ENCODE measurements around the gene CTBP2.

The CTBP2 gene

DNA sequence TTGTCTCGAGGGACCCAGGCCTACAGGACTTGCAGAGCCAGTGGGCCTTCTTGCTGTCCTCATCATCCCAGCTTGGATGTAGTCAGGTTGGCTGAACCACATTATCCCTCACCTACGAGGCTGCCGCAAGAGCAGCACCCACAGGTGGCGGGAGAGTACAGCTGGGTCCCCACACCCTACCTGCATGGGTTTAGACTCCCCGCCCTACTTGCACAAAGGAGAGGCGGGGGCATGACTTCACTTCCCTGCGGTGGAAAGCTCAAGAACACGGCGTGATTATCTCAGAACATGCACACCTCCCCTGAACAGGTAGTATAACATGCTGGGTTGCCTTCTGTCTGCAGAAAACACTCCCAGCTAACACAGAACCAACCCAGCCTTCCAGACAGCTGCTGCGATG lies 57.5 kb downstream of the CTBP2 start:
- DNase-seq = no peak

- peak; percentile 4 for DNase-seq
These were observed 58.1 kb downstream of the CTBP2 start for GRCh38 chr10:125102246-125102645.

- DNase-seq = no peak
These were observed 58.8 kb downstream of the CTBP2 start for GRCh38 chr10:125101581-125101980.

- DNase-seq = no peak
These were observed 59.3 kb downstream of the CTBP2 start for GRCh38 chr10:125101049-125101448.

DNA sequence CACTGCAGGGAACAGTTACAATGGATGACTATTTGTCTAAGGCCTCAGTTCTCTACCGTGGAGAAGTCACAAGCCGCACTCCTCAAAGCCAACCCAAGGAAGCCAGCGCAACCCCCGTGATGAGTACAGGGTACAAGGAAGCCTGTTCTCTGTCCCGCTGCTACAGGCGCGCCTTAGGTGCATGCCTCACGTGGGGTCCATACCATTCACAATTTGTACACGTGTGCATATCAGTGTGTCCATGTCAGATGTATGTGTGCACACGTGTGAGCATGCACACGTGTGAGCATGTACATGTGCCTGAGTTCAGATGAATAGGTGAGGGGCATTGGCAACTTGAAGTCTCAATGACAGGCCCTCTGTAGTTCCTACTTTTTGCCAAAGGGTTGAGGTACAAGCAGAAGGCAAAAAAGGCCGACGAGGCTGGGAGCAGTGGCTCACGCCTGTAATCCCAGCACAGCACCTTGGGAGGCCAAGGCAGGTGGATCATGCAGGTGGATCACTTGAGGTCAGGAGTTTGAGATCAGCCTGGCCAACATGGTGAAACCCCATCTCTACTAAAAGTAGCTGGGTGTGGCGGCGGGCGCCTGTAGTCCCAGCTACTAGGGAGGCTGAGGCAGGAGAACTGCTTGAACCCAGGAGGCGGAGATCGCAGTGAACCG lies 62.8 kb downstream of the CTBP2 start:
- DNase-seq = no peak

DNA sequence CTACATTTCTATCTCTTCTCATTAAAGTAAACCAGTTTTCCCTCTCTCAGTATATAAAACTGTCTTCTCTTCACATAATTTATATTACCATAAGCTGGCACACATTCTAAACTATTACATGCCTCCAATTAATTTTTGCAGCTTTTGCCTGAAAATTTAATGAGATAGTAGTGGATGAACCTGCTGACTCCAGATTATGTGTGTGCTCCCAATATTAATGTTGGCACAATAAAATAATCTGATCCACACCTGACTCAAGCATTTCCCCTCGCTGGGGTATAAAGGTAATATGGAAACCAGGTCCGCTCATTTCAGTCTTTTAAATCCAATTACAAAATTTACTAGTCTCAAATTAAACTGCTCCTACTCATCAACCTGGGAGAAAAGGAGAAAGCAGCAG lies 63.4 kb downstream of the CTBP2 start:
- no peak for DNase-seq

DNA sequence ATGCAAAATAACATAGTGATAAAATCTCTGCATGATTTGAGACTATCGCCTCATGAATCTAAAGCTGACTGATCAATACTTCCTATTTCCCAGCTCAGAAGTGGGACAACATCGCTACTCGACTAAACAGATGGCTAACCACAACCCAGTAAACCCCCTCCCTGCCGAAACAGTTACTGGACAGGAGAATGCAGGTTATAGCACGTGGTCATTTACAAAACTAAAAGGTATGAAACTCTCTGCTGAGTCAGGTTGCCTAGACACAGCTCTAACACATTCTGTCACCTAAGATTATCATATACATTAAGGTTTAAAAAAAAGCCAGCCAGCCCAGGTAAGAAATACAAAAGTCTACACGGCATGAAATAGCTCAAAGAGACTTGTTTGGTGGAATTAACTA lies 64.0 kb downstream of the CTBP2 start:
- DNase-seq = no peak

DNA sequence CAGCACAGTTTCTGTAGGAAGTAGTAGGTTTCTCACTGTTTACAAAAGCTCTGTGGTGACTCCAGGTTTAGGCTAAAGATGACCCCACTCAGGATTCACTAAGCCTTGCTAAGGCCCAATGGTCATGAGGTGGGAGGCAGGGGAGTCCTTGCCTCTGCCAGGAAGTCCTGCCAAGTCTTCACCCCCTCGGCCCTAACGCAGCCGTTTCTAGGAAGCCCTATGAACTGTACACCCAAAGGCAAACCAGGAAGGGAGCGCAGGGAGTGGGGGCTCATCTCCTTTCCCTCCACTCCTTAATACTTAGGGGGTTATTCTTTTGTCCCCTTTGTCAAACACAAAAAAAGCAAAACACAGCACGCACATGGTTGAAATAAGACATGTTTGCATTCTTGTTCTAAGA lies 64.6 kb downstream of the CTBP2 start:
- DNase-seq = no peak

GRCh38 chr10:125095228-125095627 lies 65.1 kb downstream of the CTBP2 start:
- no peak for DNase-seq

- DNase-seq = no peak
These were observed 65.6 kb downstream of the CTBP2 start for GRCh38 chr10:125094806-125095205.

DNA sequence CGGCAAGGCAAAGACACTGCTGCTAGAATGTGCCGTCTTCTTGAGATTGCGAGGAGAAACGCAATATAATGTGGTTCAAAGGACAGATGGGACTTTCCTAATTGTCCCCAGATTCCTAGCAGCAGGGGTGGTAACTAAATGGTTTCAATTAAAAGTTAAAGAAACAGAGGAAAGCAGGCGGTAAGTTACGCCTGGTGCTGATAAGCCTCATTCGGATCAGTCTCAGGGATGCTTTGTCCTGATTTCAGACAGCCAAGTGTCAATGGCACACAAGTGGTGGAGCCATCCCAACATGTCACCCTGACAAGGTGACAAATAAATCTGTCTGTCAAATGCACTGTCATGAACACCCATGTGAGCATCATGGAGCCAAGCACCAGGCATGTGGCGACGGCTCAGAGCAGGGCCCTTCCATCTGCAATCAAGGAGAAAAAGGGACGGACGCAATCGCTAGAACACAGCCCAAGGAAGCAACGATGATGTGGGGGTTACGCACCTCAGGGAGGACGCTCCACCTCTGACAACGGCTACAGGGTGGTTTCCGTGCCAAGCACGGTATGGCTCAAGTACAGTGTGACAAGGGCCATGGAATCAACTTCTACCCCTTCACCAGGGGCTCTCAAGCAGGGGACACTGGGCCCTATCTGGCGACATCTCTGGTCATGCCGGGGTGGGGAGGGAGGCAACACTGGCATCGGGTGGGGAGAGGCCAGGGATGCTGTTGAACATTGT lies 66.2 kb downstream of the CTBP2 start:
- no peak for DNase-seq

DNA sequence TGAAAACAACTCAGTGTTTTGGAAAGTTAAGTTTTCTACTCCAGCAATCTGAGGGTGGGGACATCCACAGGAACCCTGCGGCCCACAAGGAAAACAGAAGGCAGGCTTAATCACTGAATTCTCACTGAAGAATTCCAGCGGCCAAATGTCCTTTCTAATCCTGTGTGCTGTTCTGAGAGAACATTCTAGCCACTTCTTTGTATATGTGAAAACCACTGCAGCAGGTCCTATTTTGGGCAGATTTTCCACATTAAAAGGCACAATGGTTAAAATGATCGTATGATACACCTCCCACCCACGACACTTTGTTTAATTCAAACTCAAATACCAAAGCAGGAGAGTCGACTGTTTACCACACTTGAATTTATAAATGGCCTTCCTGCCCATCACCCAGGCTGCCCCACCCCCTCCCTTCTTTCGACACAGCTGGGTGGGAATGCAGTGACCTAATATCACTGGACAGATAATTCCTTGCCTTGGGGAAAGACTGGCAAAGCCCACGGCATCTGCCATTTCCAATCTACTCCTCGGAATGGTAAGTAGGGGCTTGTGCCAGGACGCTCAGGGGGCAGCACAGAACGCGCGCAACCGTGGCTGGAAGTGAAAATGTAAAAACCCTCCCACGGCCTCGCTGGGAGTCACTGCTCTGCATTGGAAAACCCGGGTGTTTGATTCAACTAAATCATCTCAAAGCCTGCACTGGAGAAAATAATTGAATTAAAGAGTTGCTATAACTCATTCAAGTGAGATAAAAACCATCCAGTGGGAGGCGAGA lies 67.0 kb downstream of the CTBP2 start:
- DNase-seq = no peak

- no peak for DNase-seq
These were observed 67.8 kb downstream of the CTBP2 start for GRCh38 chr10:125092564-125093031.

DNA sequence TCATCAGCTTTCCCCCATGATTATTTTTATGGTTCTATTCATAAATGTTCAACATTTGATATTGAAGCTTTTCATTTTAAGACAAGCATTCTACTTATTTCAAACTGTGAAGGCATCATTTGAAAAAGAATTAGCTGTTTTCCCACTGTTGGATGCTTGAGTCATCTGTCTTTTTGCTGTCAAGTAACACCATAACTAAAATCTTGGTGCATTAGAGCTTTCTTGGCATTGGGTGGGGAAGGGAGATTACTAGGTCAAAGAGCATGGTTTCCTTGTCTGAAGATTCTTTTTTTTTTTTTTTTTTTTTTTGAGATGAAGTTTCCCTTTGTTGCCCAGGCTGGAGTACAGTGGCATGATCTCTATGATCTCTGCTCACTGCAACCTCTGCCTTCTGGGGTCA lies 68.5 kb downstream of the CTBP2 start:
- no peak for DNase-seq

DNA sequence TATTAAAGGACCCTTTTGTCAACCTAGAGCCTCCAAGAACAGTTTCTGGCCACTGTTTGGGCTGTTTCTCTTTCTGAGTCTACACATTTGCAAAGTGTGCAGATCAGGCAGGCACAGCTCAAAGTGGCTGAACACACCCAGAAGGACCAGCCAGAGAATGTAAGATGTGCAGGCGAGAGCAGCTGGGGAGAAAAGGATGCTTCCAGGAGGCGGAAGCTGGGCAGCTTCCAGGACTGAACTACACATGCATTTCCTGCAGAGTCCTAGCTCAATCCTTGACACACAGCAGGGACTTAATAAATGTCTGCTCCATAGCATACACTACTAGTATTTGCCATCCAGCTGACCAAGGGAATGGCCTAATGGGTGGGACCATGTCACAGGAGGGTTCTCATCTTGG lies 70.9 kb downstream of the CTBP2 start:
- DNase-seq = no peak

DNA sequence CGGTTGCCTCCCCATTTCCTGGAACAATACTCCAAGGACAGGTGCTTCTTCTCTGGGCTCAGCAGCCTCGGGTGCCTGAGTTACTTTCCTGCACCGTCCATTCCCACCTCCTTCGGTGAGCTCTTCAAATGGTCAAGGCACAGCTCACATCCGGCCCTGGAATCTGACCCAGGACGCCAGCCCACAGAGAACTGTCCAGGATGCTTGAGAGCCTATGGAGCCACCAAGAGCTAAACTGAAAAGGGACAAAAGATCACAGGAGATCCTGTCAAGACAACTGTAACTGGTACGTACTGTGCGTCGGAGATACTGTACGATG lies 72.5 kb downstream of the CTBP2 start:
- no peak for DNase-seq

DNA sequence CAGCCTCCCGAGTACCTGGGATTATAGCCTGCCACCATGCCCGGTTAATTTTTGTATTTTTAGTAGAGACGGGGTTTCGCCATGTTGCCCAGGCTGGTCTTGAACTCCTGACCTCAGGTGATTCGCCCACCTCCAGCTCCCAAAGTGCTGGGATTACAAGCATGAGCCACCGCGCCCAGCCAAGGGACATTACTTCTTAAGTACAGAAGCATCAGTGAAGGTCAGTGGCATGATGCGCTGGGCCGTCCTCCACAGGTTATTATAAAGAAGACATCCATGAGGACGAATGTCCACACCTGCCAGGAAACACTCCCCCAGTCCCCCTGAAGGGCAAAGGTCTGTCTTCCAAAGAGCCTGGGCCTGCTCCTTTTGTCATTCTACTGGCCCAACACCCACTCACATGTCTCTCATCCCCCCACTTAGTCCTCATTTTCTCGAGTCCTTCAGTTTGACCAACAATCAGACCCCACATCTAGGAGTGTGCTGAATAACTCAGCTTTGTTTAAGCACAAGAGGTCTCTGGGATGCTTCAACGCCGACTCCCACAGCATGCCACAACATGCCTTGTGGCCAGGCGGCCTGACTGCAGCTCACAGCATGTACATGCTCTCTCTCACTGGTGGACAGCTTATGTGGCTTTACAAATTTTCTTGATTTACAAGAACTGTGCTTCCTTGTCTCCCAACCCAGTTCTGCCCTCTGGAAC lies 73.0 kb downstream of the CTBP2 start:
- no peak for DNase-seq

DNA sequence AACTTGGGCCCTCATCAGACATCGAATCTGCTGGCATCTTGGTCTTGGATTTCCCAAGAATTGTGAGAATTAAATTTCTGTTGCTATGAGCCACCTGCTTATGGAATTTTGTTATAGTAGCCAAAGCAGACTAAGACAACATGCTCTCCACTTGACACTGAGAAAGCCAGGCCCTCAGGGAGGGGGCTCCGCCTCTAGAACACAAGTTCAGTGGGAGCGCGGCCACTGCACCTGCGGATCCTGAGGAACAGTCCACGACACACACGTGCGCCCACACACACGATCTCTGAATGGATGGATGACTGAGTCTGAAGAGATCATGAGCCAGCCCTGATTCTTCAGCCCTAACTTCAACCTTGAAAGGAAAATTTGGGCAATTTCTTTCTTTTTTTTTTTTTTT lies 73.7 kb downstream of the CTBP2 start:
- no peak for DNase-seq

GRCh38 chr10:125085258-125086054 lies 74.9 kb downstream of the CTBP2 start:
- no peak for DNase-seq

GRCh38 chr10:125084614-125085257 lies 75.6 kb downstream of the CTBP2 start:
- DNase-seq = no peak

DNA sequence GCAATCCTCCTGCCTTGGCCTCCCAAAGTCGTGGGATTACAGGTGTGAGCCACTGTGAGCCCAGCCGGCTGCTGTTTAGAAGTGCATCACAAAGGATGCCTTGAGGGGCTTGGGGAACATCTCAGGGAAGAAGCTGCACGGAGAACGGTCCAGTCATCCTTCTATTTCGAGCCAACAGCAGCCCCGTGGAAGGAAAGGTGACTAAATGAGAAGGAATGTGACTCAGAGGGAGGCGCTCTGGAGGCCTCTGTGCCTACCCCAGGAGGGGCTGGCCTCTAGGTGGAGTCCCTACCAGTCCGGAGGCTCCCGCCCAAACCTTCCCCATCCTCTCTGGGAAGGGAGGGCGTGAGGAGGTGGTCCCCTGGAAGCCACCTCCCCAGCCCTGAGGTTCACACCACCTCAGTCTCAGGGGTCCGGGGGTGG lies 76.2 kb downstream of the CTBP2 start:
- no peak for DNase-seq

DNA sequence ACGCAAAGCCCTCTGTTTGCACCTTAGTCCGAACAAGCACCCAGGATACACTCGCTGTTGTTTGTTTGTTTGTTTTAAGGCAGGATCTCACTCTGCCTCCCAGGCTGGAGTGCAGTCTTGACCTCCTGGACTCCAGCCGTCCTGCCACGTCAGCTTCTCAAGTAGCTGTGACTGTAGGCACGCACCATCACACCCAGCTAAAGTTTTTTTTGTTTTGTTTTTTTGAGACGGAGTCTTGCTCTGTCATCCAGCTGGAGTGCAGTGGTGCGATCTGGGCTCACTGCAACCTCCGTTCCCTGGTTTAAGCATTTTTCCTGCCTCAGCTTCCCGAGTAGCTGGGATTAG lies 76.8 kb downstream of the CTBP2 start:
- no peak for DNase-seq
